CD4-positive, alpha-beta T cell treated with Interleukin-2 at 100 ng/mL for 4 hours (primary cell): ENCODE data around the gene CACNA1B.
"Not testable (repeated sequence)": the region's sequence is repeated elsewhere in the genome, so short reads cannot be mapped to it uniquely, and the experiment has no call there.

Experiments used
- DNase-seq: peaks from one replicate; pipeline ENCODE4 v3.0.0-alpha.2; 2020; ENCODE audit warnings: low spot score

The CACNA1B gene

DNA sequence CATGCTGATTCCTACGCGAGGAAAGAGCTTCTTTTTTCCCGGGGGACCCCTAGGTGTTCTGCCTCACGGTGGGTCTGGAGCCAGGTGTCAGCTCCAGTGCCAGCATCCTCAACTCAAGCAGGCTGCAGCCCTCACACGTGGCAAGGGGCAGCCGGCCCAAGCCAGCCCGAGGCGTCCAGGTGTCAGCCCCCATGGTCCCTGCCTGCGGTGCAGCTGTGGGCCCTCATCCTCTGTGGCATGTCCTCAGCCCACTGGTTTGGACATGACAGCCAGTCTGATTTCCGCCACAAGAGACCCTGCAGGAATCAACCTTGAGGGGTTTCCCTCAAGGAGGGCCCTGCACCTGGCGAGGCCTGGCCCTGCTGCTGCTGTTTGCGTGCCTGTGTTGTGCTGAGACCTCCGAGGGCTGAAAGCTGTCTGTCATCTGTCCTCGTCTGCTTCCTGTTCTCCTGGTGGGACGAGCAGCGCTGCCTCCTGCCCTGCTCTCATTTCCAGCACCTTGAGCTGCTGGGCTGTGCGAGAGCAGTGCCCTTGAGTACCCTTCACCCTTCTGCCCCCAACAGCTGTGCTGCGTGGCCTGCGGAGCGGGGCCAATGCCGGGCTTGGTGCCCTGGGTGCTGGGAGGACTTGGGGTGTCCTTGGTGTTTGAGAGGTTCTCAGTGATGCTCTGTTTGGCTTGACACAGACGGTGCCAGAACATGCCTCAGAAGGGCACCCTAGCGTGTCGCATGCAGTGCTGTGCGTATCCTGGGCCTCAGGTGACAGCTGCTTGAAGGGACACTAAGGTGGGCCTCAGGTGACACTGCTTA is 137.6 kb downstream of the CACNA1B start:
- no peak for DNase-seq

DNA sequence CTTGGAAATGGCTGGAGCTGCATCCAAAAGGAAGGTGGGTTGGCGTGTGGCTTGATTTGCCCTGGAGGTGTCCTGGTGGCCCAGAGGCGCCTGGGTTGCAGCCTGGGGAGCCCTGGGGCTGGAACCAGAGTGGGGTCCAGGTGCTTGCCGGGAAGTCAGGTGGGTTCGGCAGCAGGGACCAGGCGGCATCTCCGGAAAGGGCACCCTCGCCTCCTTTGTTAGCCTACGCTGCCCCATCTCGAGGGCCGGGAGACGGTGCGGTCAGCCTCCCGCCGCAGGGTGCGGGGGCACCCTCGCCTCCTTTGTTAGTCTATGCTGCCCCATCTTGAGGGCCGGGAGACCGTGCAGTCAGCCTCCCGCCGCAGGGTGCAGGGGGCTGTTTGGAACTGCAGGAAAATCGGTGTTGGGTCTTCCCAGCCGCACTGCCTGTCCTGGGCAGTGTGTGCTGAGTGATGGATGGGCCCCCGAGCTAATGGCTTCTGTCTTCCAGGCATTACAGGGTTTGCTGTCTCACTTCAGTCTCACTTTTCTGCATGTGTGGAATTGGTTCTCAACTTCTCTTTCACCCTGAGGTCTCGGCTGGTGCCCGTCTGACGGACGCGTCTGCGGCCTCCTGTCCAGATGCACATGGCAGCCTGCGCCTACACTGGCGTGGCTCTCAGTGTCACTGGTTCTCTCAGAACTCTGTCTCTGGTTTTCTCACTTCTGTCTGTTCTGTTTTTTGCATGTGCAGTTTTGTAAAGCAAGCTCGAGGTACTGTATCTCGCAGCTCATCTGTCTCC is 139.0 kb downstream of the CACNA1B start:
- DNase-seq = no peak

DNA sequence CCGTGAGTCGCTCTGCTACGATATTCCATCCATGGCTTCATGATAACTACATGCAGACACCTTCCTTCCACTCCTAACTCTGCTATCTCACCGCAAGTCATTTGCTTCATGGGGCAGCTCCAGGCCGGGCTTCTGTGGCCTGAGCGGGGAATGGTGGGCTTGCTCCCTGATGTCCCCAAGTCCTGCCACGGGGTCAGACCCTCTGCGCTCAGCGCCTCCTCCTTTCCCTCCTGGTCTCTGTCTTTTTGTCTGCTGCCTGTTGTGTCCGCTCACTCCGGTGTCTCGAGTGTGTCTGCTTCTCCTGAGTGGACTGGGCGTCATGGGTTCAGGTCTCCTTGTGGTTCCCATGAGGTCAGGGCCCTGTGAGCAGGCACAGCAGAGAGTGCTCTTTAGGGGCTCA is 139.6 kb downstream of the CACNA1B start:
- DNase-seq = no peak

GRCh38 chr9:138019514-138019913 is 141.9 kb downstream of the CACNA1B start:
- DNase-seq = not testable (repeated sequence)

GRCh38 chr9:138020120-138020794 is 142.7 kb downstream of the CACNA1B start:
- no peak for DNase-seq

- no peak for DNase-seq
Measured at GRCh38 chr9:138020795-138021182, 143.2 kb downstream of the CACNA1B start.

DNA sequence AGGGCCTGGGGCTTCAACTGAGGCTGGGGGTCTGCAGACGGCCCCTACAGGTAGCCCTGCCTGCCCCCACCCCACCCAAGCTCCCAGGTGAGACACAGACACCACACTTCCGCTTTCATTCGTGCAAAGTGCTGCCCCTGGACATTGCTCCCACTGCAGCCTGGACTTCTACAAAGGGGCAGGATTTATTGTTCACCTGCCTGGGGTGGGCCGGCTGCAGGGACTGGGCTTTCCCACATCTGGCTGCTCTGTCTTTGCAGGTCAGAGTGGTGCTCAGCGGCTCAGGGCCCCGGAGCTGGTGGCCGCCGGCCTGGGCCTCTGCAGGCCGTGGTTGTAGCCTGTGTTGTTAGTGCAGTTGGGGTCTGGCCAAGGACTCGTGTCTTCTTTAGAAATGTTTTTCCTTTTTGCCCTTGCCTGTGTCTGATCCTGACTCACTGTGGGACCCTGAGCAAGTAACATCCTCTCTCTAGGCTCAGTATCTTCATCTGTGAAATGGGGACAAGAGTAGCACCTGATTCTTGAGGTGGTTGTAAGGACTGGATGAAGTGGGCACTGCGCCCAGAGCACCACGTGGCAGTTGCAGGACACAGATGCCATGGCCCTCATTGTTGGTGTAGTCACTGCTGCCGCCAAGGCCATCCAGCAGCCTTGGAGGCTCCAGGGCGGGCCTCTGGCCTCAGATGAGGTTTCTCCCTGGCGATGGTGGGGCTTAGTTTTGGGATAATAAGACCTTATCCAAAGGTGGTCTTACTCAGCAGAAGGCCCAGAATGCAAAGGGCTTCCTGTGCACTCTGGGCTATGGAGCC is 143.9 kb downstream of the CACNA1B start:
- no peak for DNase-seq

DNA sequence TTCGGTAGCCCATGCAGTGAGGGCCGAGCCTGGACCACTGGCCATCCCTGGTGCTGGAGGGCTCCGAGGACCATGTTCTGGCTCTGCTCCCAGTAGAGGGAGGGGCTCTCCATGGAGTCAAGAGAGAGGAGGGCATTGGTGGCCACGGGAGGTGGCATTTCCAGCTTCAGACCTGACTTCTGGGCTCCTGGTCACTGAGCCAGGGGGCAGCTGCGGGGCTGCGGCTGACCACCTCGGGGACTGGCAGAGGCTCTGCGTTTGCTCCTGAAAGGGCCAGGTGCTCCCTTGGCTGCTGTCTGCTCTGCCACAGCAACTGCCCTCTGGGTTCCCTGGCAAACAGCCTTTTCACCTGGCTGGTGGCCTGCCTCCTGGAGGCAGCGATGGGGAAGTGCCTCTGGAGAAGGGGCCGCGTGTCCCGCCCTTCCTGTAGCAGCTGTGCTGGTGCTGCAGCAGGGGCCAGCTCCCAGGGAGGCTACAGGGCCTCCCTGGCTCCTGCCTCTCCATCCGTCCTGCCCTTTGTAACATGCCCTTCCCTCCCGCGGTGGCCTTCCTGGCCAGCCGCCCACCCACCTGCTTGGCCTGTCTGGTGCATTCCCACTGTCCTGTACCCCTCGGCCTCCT is 144.6 kb downstream of the CACNA1B start:
- DNase-seq = no peak

DNA sequence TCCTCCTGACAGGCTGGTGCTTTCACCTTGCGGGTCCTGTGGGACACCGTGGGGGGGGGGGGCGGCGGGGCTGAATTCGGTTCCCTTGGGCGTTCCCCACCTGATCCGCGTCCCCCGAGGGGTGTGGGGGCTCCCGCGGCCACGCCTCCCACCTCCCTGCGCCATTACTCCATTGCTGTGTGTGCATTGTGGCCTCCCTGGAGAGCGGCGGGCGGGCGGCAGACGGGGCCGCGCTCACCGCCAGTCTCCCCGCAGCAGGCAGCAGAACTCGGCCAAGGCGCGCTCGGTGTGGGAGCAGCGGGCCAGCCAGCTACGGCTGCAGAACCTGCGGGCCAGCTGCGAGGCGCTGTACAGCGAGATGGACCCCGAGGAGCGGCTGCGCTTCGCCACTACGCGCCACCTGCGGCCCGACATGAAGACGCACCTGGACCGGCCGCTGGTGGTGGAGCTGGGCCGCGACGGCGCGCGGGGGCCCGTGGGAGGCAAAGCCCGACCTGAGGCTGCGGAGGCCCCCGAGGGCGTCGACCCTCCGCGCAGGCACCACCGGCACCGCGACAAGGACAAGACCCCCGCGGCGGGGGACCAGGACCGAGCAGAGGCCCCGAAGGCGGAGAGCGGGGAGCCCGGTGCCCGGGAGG is 145.3 kb downstream of the CACNA1B start:
- DNase-seq = no peak

DNA sequence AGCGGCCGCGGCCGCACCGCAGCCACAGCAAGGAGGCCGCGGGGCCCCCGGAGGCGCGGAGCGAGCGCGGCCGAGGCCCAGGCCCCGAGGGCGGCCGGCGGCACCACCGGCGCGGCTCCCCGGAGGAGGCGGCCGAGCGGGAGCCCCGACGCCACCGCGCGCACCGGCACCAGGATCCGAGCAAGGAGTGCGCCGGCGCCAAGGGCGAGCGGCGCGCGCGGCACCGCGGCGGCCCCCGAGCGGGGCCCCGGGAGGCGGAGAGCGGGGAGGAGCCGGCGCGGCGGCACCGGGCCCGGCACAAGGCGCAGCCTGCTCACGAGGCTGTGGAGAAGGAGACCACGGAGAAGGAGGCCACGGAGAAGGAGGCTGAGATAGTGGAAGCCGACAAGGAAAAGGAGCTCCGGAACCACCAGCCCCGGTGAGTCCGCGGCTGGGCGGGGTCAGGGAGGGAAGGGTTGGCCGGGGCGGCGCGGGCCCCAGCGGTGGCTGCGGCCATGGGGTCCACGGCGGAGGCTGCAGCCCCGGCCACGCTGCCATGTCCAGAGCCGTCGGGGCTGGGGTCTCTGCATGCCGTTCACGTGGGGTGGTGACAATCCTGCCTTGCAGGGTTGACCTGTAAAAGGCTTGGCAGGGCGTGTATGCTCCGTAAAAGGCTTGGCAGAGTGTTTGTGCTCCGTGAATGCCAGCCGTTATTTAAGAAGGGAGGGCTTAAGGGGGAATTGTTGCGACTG is 146.0 kb downstream of the CACNA1B start:
- no peak for DNase-seq

DNA sequence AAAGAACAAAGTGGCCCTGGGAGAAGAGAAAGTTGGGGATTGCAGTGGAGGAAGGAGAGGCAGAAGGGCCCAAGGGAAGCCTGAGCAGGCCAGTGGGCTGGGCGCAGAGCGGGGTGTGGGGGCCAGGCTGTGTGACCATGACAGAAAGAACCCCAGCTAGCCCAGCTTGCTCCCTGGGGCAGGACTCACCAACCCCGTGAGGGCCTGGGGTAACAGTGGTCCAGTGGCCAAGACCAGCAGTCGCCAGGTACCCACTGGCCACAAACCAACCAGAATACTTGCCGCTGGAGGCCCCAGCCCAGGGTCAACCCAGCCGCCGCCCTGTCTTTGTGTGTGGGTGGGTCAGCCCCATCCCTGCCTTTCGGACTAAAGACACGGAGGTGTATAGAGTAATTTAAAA is 146.5 kb downstream of the CACNA1B start:
- no peak for DNase-seq

- DNase-seq = no peak
Measured at GRCh38 chr9:138024831-138025291, 147.3 kb downstream of the CACNA1B start.

- DNase-seq = no peak
Measured at GRCh38 chr9:138025417-138025816, 147.8 kb downstream of the CACNA1B start.

DNA sequence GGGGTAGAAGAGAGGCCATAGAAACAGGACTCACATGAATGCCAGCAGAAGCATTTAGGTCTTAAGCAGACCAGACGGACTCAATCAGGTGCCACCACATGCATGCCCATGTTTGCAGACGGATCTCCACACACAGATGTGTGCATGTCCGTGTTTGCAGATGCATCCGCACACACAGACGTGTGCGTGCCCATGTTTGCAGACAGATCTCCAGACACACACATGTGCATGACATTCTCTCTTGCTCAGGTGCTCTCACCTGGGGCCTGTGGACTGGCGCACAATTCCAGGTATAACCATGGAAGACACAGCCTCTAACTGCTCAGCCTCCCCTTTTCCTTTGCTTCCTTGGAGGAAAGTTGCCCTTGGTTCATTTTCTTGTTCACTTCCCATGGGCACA is 148.3 kb downstream of the CACNA1B start:
- DNase-seq = no peak

DNA sequence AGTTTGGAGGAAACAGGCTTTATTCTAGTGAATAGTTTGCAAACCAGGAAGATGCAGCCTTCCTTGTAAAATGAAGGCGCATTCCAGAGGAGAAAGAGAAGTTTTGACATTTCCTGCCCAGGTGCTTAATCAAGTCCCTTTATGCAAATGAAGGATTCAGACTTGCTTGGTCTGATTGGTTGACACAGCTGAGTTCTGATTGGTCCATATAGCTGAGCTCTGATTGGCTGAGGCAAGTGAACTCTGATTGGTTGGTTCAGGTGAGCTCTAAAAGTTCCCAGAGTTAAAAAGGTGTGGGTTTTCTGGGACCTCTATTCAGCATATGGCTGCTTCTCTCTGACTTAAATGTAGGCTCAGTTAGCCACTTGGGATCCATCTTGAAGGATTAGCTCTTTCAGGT is 151.0 kb downstream of the CACNA1B start:
- DNase-seq = no peak

GRCh38 chr9:138031186-138031585 is 153.6 kb downstream of the CACNA1B start:
- DNase-seq = no peak

GRCh38 chr9:138033950-138034349 is 156.4 kb downstream of the CACNA1B start:
- DNase-seq = no peak

- no peak for DNase-seq
Measured at GRCh38 chr9:138037140-138037539, 159.6 kb downstream of the CACNA1B start.

DNA sequence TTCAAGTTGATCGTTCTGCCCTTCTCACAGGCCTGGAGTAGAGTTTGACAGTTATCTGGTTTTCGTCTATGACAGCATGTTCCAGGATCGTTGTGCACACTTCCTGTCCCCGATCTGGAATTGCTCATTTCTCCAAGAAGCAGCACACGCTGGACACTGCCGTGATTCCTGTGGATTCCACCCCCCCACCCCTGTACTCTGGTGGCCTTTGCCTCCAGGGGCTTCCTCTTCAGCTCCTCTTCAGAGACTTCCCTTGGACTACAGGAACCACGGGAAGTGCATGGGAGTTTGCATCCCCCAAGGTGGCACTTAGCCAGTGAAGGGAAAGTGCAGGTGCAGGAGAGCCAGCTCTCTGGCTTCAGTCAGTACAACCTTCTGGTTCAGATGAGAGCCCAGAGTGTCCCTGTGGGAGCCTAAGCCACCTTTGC is 160.7 kb downstream of the CACNA1B start:
- no peak for DNase-seq
